Liver (tissue), 9 donors: ENCODE measurements around the gene ASCL2. TPM values are rescaled to one million over a fixed set of nuclear protein-coding genes. Genes with fewer than 3 reads are reported as not detected.

Source experiments
- DNase-seq: peaks from one replicate; pipeline ENCODE4 v3.0.0-alpha.2; 2017; ENCODE audit warnings: low spot score
- H3K27ac ChIP-seq, 2 donors: one replicate each; pipeline ENCODE4 v1.7.0; 2013; ENCODE audit warnings: inconsistent platforms in 2 of 2, low read length in 2 of 2, control low read depth in 1 of 2, low read depth in 1 of 2, mild to moderate bottlenecking in 1 of 2
- H3K27me3 ChIP-seq, 4 donors: one replicate each; pipeline versions ENCODE4 v1.6.1 to v1.7.0; 2013; ENCODE audit warnings: low read length in 3 of 4, inconsistent platforms in 1 of 4, mild to moderate bottlenecking in 1 of 4, moderate library complexity in 1 of 4; ENCODE audit not compliant: control insufficient read depth in 4 of 4, insufficient read depth in 4 of 4
- H3K36me3 ChIP-seq, 4 donors: one replicate each; pipeline versions ENCODE4 v1.6.1 to v1.7.0; 2013; ENCODE audit warnings: low read length in 3 of 4, mild to moderate bottlenecking in 3 of 4, low read depth in 1 of 4, moderate library complexity in 1 of 4; ENCODE audit not compliant: control insufficient read depth in 4 of 4, insufficient read depth in 3 of 4
- H3K4me1 ChIP-seq, 4 donors: one replicate each; pipeline versions ENCODE4 v1.6.1 to v1.7.0; 2013; ENCODE audit warnings: low read length in 3 of 4, mild to moderate bottlenecking in 3 of 4, moderate library complexity in 1 of 4; ENCODE audit not compliant: control insufficient read depth in 4 of 4, insufficient read depth in 4 of 4
- H3K4me3 ChIP-seq, 3 donors: one replicate each; pipeline versions ENCODE4 v1.6.1 to v1.7.0; 2013; ENCODE audit warnings: low read length in 3 of 3, control low read depth in 1 of 3, low read depth in 1 of 3, mild to moderate bottlenecking in 1 of 3
- H3K9ac ChIP-seq, 2 donors: one replicate each; pipeline ENCODE4 v1.7.0; 2013; ENCODE audit warnings: low read length in 2 of 2, mild to moderate bottlenecking in 2 of 2, moderate library complexity in 2 of 2, control low read depth in 1 of 2, low read depth in 1 of 2
- H3K9me3 ChIP-seq, 4 donors: one replicate each; pipeline versions ENCODE4 v1.6.1 to v1.7.0; 2013; ENCODE audit warnings: low read length in 3 of 4; ENCODE audit not compliant: control insufficient read depth in 4 of 4
- ATF3 ChIP-seq: IDR thresholded peaks from 2 replicates; pipeline ENCODE4 v1.6.1; 2016; ENCODE audit warnings: antibody characterized with exemption
- EGR1 ChIP-seq, 2 donors: IDR thresholded peaks; 2 replicates each; pipeline ENCODE4 v1.6.1; 2016 to 2018; ENCODE audit warnings: antibody characterized with exemption in 2 of 2, low read depth in 2 of 2
- FOXA1 ChIP-seq: IDR thresholded peaks from 2 replicates; pipeline ENCODE4 v1.6.1; 2016; ENCODE audit warnings: antibody characterized with exemption
- FOXA2 ChIP-seq: IDR thresholded peaks from 2 replicates; pipeline ENCODE4 v1.6.1; 2016; ENCODE audit warnings: antibody characterized with exemption
- GABPA ChIP-seq, 2 donors: IDR thresholded peaks in 1 of 2; conservative IDR thresholded peaks in 1 of 2; 2 replicates each; pipeline ENCODE4 v1.6.1; 2016; ENCODE audit warnings: antibody characterized with exemption in 2 of 2, mild to moderate bottlenecking in 1 of 2, moderate library complexity in 1 of 2
- HNF4A ChIP-seq, 2 donors: conservative IDR thresholded peaks; 2 replicates each; pipeline ENCODE4 v1.6.1; 2016; ENCODE audit warnings: antibody characterized with exemption in 2 of 2, mild to moderate bottlenecking in 2 of 2
- HNF4G ChIP-seq: IDR thresholded peaks from 2 replicates; pipeline ENCODE4 v1.6.1; 2016; ENCODE audit warnings: antibody characterized with exemption
- MAX ChIP-seq: IDR thresholded peaks from 2 replicates; pipeline ENCODE4 v1.6.1; 2016; ENCODE audit warnings: antibody characterized with exemption
- NR2F2 ChIP-seq: IDR thresholded peaks from 2 replicates; pipeline ENCODE4 v1.6.1; 2016; ENCODE audit warnings: antibody characterized with exemption
- RAD21 ChIP-seq, 2 donors: IDR thresholded peaks; 2 replicates each; pipeline ENCODE4 v1.6.1; 2016; ENCODE audit warnings: antibody characterized with exemption in 2 of 2, mild to moderate bottlenecking in 2 of 2
- RXRA ChIP-seq, 2 donors: IDR thresholded peaks; 2 replicates each; pipeline ENCODE4 v1.6.1; 2017 to 2018; ENCODE audit warnings: antibody characterized with exemption in 2 of 2, mild to moderate bottlenecking in 1 of 2
- TAF1 ChIP-seq: conservative IDR thresholded peaks from 2 replicates; pipeline ENCODE4 v1.6.1; 2016; ENCODE audit warnings: antibody characterized with exemption, mild to moderate bottlenecking
- YY1 ChIP-seq: IDR thresholded peaks from 2 replicates; pipeline ENCODE4 v1.6.1; 2016; ENCODE audit warnings: antibody characterized with exemption, mild to moderate bottlenecking
- ZBTB33 ChIP-seq: IDR thresholded peaks from 2 replicates; pipeline ENCODE4 v1.6.1; 2016; ENCODE audit warnings: antibody characterized with exemption
- WGBS: extraction: QIAGEN DNeasy Blood & Tissue Kit; methylation state at CpG from one replicate; pipeline ENCODE4 v1.1.7; 2013; 5-methylcytosine and 5-hydroxymethylcytosine counted together
- polyA plus RNA-seq, 2 donors: library from polyadenylated mRNA; stranded (reverse) in 1 of 2; unstranded in 1 of 2; fragments of 200-250 nt in 1 of 2; fragments of >200 nt in 1 of 2; fragmentation: Nextera tagmentation in 1 of 2; extraction: Ambion mirVana in 1 of 2; gene quantifications; one replicate each; pipeline versions ENCODE4 v1.2.1 to v1.2.3, GENCODE V29; 2013 to 2015
- total RNA-seq, 2 donors: library from RNA; depleted of rRNA; stranded (reverse); fragments of >200 nt; gene quantifications; one replicate each; pipeline ENCODE4 v1.2.3, GENCODE V29; 2014
- TF ChIP-seq, protein P1 (sequence below): fragments of 150-350 bp; IDR thresholded peaks from 2 replicates; pipeline ENCODE4 v1.5.1; 2017; ENCODE audit warnings: improper control_type of control experiment, low read depth, low read length; ENCODE audit not compliant: missing input control
- TF ChIP-seq, protein P2 (sequence below): IDR thresholded peaks from 2 replicates; pipeline ENCODE4 v1.6.1; 2016; ENCODE audit warnings: antibody characterized with exemption, mild to moderate bottlenecking
- donor health status: healthy.
- donor health status: healthy.
- donor health status: healthy.
- donor health status: healthy.
- donor health status: healthy.

The ASCL2 gene
- total and polyA plus RNA-seq, 4 donors, result 0.17 to 0.47 (median 0.32) TPM

DNA sequence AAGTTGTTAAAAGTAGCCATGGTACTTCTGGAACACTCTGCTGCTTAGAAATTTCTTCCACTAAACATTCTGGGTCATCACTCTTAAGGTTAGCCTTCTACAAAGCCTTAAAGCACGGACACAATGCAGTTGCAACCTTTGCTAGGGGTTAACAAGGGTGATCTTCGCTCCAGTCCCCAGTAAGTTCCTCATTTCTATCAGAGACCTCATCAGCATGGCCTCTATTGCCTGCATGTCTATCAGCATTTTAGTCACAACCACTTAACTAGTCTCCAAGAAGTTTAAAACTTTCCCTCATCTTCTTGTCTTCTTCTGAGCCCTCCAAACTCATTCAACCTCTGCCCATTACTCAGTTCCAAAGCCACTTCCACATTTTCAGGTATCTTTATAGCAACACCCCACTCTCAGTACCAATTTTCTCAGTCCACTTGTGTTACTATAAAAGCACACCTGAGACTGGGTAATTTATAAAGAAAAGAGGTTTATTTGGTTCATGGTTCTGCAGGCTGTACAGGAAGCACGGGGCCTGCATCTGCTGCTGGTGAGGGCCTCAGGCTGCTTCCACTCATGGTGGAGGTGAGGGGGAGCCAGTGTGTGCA lies 50.1 kb downstream of the ASCL2 start:
- no peak overlapping the region for H3K9ac ChIP-seq
- no peaks in the 10 kb centered on the region for H3K9me3 ChIP-seq
- no peak overlapping the region for H3K4me3 ChIP-seq
- 70% methylated on average over 3 of the region's 3 CpGs for WGBS
- DNase-seq, result no peak
- H3K36me3 ChIP-seq, result no peaks in the 10 kb centered on the region
- H3K27me3 ChIP-seq, result no peaks in the 10 kb centered on the region
- H3K27ac ChIP-seq, result no peak overlapping the region
- TF ChIP-seq GABPA (IDR thresholded peaks at IDR 0.05 in 1 of 2, conservative IDR thresholded peaks at IDR 0.05 in 1 of 2) (no peak), NR2F2 (no peak), YY1 (no peak), EGR1 (IDR thresholded peaks at IDR 0.05; ENCODE audit: low read depth in 2 of 2) (no peak), FOXA2 (no peak), RXRA (IDR thresholded peaks at IDR 0.05) (no peak), TAF1 (no peak), FOXA1 (no peak), RAD21 (IDR thresholded peaks at IDR 0.05) (no peak), ZBTB33 (no peak), HNF4A (conservative IDR thresholded peaks at IDR 0.05) (no peak), MAX (no peak), ATF3 (no peak), HNF4G (no peak)
- TF ChIP-seq, protein P1, sequence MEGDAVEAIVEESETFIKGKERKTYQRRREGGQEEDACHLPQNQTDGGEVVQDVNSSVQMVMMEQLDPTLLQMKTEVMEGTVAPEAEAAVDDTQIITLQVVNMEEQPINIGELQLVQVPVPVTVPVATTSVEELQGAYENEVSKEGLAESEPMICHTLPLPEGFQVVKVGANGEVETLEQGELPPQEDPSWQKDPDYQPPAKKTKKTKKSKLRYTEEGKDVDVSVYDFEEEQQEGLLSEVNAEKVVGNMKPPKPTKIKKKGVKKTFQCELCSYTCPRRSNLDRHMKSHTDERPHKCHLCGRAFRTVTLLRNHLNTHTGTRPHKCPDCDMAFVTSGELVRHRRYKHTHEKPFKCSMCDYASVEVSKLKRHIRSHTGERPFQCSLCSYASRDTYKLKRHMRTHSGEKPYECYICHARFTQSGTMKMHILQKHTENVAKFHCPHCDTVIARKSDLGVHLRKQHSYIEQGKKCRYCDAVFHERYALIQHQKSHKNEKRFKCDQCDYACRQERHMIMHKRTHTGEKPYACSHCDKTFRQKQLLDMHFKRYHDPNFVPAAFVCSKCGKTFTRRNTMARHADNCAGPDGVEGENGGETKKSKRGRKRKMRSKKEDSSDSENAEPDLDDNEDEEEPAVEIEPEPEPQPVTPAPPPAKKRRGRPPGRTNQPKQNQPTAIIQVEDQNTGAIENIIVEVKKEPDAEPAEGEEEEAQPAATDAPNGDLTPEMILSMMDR, result no peak
- TF ChIP-seq, protein P2, sequence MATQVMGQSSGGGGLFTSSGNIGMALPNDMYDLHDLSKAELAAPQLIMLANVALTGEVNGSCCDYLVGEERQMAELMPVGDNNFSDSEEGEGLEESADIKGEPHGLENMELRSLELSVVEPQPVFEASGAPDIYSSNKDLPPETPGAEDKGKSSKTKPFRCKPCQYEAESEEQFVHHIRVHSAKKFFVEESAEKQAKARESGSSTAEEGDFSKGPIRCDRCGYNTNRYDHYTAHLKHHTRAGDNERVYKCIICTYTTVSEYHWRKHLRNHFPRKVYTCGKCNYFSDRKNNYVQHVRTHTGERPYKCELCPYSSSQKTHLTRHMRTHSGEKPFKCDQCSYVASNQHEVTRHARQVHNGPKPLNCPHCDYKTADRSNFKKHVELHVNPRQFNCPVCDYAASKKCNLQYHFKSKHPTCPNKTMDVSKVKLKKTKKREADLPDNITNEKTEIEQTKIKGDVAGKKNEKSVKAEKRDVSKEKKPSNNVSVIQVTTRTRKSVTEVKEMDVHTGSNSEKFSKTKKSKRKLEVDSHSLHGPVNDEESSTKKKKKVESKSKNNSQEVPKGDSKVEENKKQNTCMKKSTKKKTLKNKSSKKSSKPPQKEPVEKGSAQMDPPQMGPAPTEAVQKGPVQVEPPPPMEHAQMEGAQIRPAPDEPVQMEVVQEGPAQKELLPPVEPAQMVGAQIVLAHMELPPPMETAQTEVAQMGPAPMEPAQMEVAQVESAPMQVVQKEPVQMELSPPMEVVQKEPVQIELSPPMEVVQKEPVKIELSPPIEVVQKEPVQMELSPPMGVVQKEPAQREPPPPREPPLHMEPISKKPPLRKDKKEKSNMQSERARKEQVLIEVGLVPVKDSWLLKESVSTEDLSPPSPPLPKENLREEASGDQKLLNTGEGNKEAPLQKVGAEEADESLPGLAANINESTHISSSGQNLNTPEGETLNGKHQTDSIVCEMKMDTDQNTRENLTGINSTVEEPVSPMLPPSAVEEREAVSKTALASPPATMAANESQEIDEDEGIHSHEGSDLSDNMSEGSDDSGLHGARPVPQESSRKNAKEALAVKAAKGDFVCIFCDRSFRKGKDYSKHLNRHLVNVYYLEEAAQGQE, result no peak
- H3K4me1 ChIP-seq, result no peaks in the 10 kb centered on the region
